Measurements from ENCODE around the gene GLIS1.

GLIS1 gene

DNA sequence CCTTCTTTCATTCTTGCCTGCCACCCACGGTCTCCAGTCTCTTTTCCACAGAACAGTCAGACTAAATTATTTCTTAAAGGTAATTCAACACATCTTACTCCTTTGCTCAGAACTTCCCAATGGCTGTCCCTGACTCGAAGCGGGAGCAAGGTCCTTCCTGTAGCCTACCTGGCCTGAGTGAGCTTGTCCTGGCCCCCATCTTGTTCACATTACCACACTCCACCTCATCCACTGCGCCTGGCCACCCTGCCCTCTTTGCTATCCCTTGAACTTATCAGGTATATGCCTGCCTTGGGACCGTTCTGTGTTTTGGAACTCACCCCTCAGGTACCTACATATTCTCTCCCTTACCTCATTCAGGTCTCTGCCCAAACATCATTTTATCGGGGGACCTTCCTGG is 13.3 kb upstream of the GLIS1 start:
- no peak overlapping the region for H3K4me3 ChIP-seq (ENCODE audit: low read depth, low read length)
- TF ChIP-seq MYC (IDR thresholded peaks at IDR 0.05; ENCODE audit: low read depth, low read length) = no peak
- TF ChIP-seq POLR2A (IDR thresholded peaks at IDR 0.05; ENCODE audit: extremely low read depth, insufficient read length) = no peak
- TF ChIP-seq, protein P1, sequence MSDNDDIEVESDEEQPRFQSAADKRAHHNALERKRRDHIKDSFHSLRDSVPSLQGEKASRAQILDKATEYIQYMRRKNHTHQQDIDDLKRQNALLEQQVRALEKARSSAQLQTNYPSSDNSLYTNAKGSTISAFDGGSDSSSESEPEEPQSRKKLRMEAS (IDR thresholded peaks at IDR 0.05; ENCODE audit: low read depth, low read length) = no peak
- no peak for DNase-seq (ENCODE audit: low read depth)

DNA sequence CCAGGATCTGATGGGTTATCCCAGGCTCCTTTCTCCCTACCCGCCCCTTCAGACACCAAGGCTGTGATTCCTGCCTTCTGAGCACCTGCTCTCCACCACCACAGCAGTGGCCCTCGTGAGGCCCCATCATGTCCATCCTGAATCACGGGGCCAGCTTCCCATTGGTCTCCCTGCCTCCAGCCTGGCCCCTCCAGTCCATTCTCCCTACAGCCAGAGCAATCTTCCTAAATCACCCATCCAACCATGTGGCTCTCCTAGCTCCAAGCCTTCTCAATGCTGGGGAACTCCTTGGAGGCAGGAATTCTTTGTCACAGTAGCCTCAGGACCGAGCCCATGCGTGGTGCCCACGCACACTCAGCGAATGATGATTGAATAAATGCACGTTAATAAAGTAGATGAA is 8.9 kb upstream of the GLIS1 start:
- TF ChIP-seq, protein P2, sequence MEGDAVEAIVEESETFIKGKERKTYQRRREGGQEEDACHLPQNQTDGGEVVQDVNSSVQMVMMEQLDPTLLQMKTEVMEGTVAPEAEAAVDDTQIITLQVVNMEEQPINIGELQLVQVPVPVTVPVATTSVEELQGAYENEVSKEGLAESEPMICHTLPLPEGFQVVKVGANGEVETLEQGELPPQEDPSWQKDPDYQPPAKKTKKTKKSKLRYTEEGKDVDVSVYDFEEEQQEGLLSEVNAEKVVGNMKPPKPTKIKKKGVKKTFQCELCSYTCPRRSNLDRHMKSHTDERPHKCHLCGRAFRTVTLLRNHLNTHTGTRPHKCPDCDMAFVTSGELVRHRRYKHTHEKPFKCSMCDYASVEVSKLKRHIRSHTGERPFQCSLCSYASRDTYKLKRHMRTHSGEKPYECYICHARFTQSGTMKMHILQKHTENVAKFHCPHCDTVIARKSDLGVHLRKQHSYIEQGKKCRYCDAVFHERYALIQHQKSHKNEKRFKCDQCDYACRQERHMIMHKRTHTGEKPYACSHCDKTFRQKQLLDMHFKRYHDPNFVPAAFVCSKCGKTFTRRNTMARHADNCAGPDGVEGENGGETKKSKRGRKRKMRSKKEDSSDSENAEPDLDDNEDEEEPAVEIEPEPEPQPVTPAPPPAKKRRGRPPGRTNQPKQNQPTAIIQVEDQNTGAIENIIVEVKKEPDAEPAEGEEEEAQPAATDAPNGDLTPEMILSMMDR (IDR thresholded peaks at IDR 0.05; ENCODE audit: low read depth, low read length) = no peak
- no peak for TF ChIP-seq POLR2A (IDR thresholded peaks at IDR 0.05; ENCODE audit: extremely low read depth, insufficient read length)
- TF ChIP-seq, protein P1 (IDR thresholded peaks at IDR 0.05; ENCODE audit: low read depth, low read length) = no peak
- TF ChIP-seq MYC (IDR thresholded peaks at IDR 0.05; ENCODE audit: low read depth, low read length) = no peak
- no peak for DNase-seq (ENCODE audit: low read depth)
- no peak overlapping the region for H3K4me3 ChIP-seq (ENCODE audit: low read depth, low read length)

DNA sequence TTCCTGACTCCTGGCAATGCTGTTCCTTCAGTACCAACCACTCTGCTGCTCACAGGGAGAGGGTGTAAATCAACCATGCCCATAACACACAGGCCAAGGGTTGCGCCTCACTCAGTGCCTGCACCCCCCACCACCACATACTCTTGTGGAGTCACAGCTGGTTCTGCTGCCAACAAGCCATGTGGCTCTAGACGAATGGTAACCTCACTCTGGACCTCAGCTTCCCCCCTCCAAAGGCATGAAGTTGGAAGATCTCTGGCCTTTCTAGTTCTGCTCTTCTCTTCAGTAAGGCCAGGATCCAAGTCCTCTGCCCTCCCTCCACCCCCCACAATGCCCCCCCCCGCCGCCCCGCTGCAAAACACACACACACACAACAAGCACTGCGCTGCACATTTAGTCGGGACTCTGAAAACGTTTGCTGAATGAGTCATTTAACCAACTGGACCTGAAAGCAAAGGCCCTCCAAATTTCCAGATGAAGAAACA is 1.7 kb upstream of the GLIS1 start:
- DNase-seq (ENCODE audit: low read depth) = no peak
- H3K4me3 ChIP-seq (ENCODE audit: low read depth, low read length) = no peak overlapping the region
- TF ChIP-seq, protein P1 (IDR thresholded peaks at IDR 0.05; ENCODE audit: low read depth, low read length) = no peak
- TF ChIP-seq, protein P2 (IDR thresholded peaks at IDR 0.05; ENCODE audit: low read depth, low read length) = no peak
- TF ChIP-seq POLR2A (IDR thresholded peaks at IDR 0.05; ENCODE audit: extremely low read depth, insufficient read length) (no peak), MYC (IDR thresholded peaks at IDR 0.05; ENCODE audit: low read depth, low read length) (no peak)

DNA sequence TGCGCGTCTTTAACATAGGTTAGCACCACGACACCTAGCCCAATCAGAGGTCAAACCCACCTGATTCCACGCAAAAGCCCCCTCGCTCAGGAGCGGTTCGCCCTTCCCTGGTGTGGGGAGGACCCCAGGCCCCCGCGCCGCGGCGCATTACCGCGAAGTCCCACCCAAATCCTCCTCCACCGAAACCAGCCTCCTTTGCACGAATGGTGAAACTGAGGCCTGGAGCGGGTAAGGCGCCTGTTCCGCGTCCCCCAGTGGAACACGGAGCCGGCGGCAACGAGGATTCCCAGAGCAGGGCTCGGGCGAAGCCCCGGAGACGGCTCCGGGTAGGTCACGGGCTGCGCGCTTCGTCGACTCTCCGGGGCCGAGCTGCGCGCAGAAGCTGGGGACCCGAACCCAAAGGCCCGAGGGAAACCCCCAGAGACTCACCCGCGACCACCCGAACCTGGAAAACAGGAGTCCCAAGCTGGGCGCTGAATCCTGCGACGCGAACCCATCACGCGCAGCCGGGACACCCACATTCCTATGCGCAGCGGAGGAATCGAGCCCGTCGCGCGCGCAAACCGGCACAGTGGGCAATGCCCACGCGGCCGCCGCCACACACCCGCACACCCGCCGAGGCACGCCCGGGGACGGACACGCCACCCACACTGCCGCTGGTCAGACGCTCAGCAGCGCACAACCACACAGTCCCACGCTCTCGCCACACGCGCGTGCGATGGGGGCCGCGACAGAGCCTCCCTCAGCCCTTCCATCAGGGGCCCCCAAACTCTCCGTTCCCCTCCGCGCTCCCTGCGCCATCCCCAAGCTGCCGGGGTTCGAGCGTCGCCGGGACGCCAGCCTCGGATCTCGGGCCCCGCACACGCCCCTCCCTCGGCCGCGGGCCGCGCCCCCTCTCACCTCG is 507 bp downstream of the GLIS1 start:
- H3K4me3 ChIP-seq (ENCODE audit: low read depth, low read length) = no peak overlapping the region
- TF ChIP-seq POLR2A (IDR thresholded peaks at IDR 0.05; ENCODE audit: extremely low read depth, insufficient read length) = no peak
- TF ChIP-seq, protein P1 (IDR thresholded peaks at IDR 0.05; ENCODE audit: low read depth, low read length) = no peak
- TF ChIP-seq, protein P2 (IDR thresholded peaks at IDR 0.05; ENCODE audit: low read depth, low read length) = no peak
- no peak for TF ChIP-seq MYC (IDR thresholded peaks at IDR 0.05; ENCODE audit: low read depth, low read length)
- no peak for DNase-seq (ENCODE audit: low read depth)

DNA sequence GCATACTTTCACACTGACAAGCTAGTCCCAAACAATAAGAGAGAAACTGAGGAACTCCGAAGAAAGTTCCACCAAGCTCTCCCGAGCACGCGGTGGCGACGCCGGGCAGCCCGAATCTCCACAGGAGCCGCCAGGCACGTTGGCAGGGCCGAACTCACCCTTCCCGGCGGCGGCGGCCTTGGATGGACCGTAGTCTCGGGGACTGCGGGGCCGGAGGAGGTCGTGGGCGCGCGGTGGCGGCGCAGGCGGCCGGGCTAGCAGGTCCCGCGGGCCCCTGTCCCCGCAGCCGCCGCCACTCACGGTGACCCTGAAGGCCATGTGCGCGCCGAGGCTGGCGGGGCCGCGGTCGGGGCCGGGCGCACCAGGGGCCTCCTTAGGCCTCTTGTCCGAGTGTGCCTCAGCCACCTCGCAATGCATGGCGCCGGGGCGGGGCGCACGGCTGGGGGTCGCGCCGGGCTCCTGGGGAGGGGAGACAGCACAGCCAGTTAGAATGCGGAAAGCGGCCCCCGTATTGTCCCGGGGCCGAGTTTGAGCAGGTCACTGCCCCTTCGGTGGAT is 1.2 kb downstream of the GLIS1 start:
- TF ChIP-seq MYC (IDR thresholded peaks at IDR 0.05; ENCODE audit: low read depth, low read length) (no peak), POLR2A (IDR thresholded peaks at IDR 0.05; ENCODE audit: extremely low read depth, insufficient read length) (no peak)
- TF ChIP-seq, protein P2 (IDR thresholded peaks at IDR 0.05; ENCODE audit: low read depth, low read length) = no peak
- TF ChIP-seq, protein P1 (IDR thresholded peaks at IDR 0.05; ENCODE audit: low read depth, low read length) = no peak
- no peak for DNase-seq (ENCODE audit: low read depth)
- H3K4me3 ChIP-seq (ENCODE audit: low read depth, low read length) = no peak overlapping the region

DNA sequence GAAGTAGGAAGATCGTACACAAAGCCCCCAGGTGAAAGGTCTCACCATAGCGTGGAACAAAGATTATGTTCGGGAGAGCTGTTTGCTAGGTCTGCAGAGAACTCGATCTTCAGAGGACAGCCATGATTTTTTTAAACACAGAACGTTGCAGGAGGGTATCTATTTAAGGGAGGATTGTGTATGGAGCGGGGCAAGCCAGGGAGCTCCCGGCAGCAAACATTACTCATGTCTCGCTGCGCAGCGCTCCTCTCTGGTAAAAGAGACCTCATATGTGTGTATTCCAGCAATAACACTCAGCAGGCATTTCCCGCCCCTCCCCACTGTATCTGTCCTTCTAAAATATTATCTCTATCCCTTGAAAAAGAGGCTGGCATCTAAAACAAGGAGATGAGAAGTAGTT is 2.7 kb downstream of the GLIS1 start:
- H3K4me3 ChIP-seq (ENCODE audit: low read depth, low read length) = no peak overlapping the region

More for the DNA sequence above, 2.7 kb downstream of the GLIS1 start:
- TF ChIP-seq, protein P1 (IDR thresholded peaks at IDR 0.05; ENCODE audit: low read depth, low read length) = no peak
- TF ChIP-seq, protein P2 (IDR thresholded peaks at IDR 0.05; ENCODE audit: low read depth, low read length) = no peak
- TF ChIP-seq POLR2A (IDR thresholded peaks at IDR 0.05; ENCODE audit: extremely low read depth, insufficient read length) = no peak
- no peak for TF ChIP-seq MYC (IDR thresholded peaks at IDR 0.05; ENCODE audit: low read depth, low read length)
- no peak for DNase-seq (ENCODE audit: low read depth)

All from NB4 (cell line).